Body of pancreas (tissue), 4 donors: ENCODE measurements around the gene ING5. TPM values are rescaled to one million over a fixed set of nuclear protein-coding genes. Genes with fewer than 3 reads are reported as not detected.
A peak's percentile ranks its signal among the peaks of the same experiment; 100 is the strongest.

Experiments used
- ATAC-seq: fragments of 150-250 bp; one replicate; pipeline ENCODE4 v1.9.1; 2016
- DNase-seq, 4 donors: peaks; one replicate each; pipeline ENCODE4 v3.0.0-alpha.2; 2019
- H3K27ac ChIP-seq, 4 donors: fragments of 200-600 bp; sonication (generic); 1 replicate in 3 of 4; 2 replicates in 1 of 4; pipeline versions ENCODE4 v1.5.1 to v1.6.1; 2016 to 2019; ENCODE audit warnings: mild to moderate bottlenecking in 1 of 4, mixed read lengths in 1 of 4, moderate library complexity in 1 of 4
- H3K27me3 ChIP-seq, 2 donors: fragments of 200-600 bp; sonication (generic); one replicate each; pipeline ENCODE4 v1.6.0; 2016; ENCODE audit warnings: mild to moderate bottlenecking in 1 of 2
- H3K36me3 ChIP-seq, 2 donors: fragments of 200-600 bp; sonication (generic); replicated peaks in 1 of 2; 2 replicates each; pipeline ENCODE4 v1.5.1; 2016; ENCODE audit warnings: low read depth in 2 of 2; ENCODE audit not compliant: insufficient read depth in 1 of 2
- H3K4me1 ChIP-seq: fragments of 200-600 bp; sonication (generic); one replicate; pipeline ENCODE4 v1.6.0; 2016
- H3K4me3 ChIP-seq, 2 donors: fragments of 200-600 bp; sonication (generic); 1 replicate in 1 of 2; 2 replicates in 1 of 2; pipeline ENCODE4 v1.5.1; 2016 to 2019
- H3K9me3 ChIP-seq, 3 donors: fragments of 200-600 bp; sonication (generic); 1 replicate in 2 of 3; 2 replicates in 1 of 3; pipeline ENCODE4 v1.5.1; 2016
- POLR2A ChIP-seq, 3 donors: fragments of 450-650 bp; IDR thresholded peaks; one replicate each; pipeline ENCODE4 v1.6.1; 2016; ENCODE audit warnings: antibody characterized with exemption in 3 of 3, mild to moderate bottlenecking in 2 of 3
- WGBS, 2 donors: methylation state at CpG; one replicate each; pipeline ENCODE4 v1.1.5; 2017; 5-methylcytosine and 5-hydroxymethylcytosine counted together
- intact Hi-C: fragments of 100-400 bp; cut with DNase I; formaldehyde crosslinking; loops from one replicate; pipeline ENCODE4 v1.15.1; 2023
- total RNA-seq, 2 donors: library from RNA; depleted of rRNA; stranded (reverse); fragments of >200 nt; gene quantifications; one replicate each; pipeline ENCODE4 v1.1.0, GENCODE V29; 2016
- TF ChIP-seq, protein P1 (sequence below), 7 experiments: fragments of 450-650 bp in 4 of 7; fragments of 200-600 bp in 3 of 7; sonication (generic) in 3 of 7; IDR thresholded peaks; one replicate each; pipeline ENCODE4 v1.5.1; 2016 to 2019; ENCODE audit warnings: antibody characterized with exemption in 7 of 7

ING5 gene
- total RNA-seq: 10 to 100 TPM; 28.5 to 89.0 TPM

DNA sequence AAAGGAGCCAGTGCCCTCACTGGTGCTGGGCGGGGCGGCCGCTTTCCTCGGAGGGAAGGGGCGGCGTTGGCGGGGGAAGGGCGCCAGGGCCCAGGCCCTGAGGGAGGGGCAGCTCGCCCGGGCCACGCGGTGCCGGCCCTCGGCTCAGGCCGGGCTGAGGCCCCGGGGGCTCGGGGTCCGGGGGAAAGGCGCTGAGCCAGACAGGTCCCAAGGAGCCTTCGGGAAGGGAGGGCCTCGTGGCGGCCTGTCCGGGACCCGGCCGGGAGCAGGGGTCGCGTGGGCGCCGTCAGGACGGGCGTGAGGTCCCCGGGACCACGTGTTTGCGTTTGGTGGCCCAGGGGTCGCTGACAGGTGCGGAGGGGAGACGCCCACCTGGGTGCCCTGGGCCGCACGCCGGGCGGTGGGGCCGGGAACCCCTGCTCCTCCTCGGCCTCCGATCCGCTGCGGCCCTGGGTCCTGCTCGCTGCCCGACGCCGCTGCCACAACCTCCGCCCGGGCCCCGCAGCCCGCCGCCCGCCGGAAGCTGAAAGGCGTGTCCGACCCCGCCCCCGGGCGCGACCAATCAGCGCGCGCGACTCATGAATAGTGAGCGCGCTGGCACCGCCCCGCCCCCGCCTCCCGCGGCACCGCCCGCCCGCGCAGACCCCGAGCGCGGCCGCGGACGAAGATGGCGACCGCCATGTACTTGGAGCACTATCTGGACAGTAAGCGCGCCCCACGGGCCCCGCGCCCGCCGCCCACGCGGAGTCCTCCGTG, at the start of gene ING5:
Gene ING5 (plus strand): TSS at position 641 of the 756 bp plus-strand sequence. CDS start 27 bp downstream, at position 668.
- DNase-seq (peak; percentile 98 to 99 (median 98)), ATAC-seq (peak; percentile 89)
- no peaks in the 10 kb centered on the region for H3K9me3 ChIP-seq
- H3K4me1 ChIP-seq: peaks cover 21% of the 10 kb centered on the region
- H3K27ac ChIP-seq: peak within 1 kb of the TSS; percentile 86 to 100 (median 98)
- peak; percentile 86 to 93 (median 88) for TF ChIP-seq POLR2A (IDR thresholded peaks at IDR 0.05)
- TF ChIP-seq, protein P1, sequence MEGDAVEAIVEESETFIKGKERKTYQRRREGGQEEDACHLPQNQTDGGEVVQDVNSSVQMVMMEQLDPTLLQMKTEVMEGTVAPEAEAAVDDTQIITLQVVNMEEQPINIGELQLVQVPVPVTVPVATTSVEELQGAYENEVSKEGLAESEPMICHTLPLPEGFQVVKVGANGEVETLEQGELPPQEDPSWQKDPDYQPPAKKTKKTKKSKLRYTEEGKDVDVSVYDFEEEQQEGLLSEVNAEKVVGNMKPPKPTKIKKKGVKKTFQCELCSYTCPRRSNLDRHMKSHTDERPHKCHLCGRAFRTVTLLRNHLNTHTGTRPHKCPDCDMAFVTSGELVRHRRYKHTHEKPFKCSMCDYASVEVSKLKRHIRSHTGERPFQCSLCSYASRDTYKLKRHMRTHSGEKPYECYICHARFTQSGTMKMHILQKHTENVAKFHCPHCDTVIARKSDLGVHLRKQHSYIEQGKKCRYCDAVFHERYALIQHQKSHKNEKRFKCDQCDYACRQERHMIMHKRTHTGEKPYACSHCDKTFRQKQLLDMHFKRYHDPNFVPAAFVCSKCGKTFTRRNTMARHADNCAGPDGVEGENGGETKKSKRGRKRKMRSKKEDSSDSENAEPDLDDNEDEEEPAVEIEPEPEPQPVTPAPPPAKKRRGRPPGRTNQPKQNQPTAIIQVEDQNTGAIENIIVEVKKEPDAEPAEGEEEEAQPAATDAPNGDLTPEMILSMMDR (IDR thresholded peaks at IDR 0.05): peak in 2 of 7 experiments; percentile 9 to 52
- H3K36me3 ChIP-seq: peaks cover 0 to 9% of the 10 kb centered on the region in 2 donors
- WGBS, 2 donors: 1% methylated on average over 85 of the region's 96 CpGs; no CpG with 5 or more reads in 1 of the 2 donors
- intact Hi-C loops: no loop called here
- H3K4me3 ChIP-seq: peak within 1 kb of the TSS; percentile 52 to 80
- H3K27me3 ChIP-seq: no peaks in the 10 kb centered on the region

DNA sequence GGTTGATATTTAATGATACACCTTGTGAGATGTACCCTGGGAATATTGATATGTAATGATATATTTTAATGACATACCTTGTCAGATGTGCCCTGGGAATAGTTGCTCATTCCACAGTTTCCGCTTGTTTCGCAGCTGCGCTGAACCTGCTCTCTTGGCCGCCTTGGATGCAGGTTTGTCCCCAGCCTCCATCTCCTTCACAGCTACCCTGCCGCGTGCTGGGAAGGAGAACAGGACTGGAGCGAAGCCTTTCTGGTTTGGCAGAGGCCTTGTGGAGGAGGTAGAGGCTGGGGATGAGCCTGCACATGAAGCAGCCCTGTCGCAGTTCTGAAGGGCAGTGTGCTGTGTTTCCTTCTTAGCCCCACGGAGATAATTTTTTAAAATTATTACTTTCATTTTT, 49.7 kb upstream of the ING5 start:
- DNase-seq: no peak
- 93% methylated on average over 9 of the region's 9 CpGs for WGBS, 2 donors
- peaks cover 4% of the 10 kb centered on the region for H3K4me1 ChIP-seq
- ATAC-seq: no peak
- no peaks in the 10 kb centered on the region for H3K27me3 ChIP-seq
- H3K27ac ChIP-seq: no peak overlapping the region
- intact Hi-C loops: no loop called here
- TF ChIP-seq, protein P1 (IDR thresholded peaks at IDR 0.05): no peak
- no peak for TF ChIP-seq POLR2A (IDR thresholded peaks at IDR 0.05)
- no peak overlapping the region for H3K4me3 ChIP-seq
- H3K36me3 ChIP-seq: peaks cover 9 to 12% of the 10 kb centered on the region in 2 donors
- no peaks in the 10 kb centered on the region for H3K9me3 ChIP-seq

DNA sequence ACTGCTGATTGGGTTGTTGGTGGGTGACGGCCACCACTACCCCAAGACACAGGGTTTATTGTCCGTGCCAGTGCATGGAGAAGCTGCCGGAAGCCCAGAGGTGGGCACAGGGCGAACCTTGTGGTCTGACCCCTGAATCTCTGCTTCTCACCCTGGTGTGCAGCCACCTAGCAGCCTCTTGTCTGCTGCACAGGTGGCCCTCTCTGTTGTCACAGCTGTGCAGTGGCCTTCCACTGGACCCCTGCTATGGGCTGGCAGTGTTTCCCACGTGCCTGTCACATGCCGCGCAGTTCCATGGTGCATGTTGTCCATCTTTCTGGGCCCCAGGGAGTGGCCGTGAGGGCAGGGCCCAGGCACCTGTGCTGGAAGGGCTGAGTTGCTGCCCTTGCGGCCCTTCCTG, 49.1 kb upstream of the ING5 start:
- TF ChIP-seq POLR2A (IDR thresholded peaks at IDR 0.05): no peak
- TF ChIP-seq, protein P1 (IDR thresholded peaks at IDR 0.05): no peak
- no peak overlapping the region for H3K27ac ChIP-seq
- ATAC-seq (no peak), DNase-seq (no peak)
- H3K36me3 ChIP-seq: peaks cover 9 to 12% of the 10 kb centered on the region in 2 donors
- no peak overlapping the region for H3K4me3 ChIP-seq
- intact Hi-C loops: no loop called here
- no peaks in the 10 kb centered on the region for H3K9me3 ChIP-seq
- peaks cover 4% of the 10 kb centered on the region for H3K4me1 ChIP-seq
- H3K27me3 ChIP-seq: no peaks in the 10 kb centered on the region
- 93 to 97% methylated on average over 3 to 9 of the region's 9 CpGs for WGBS, 2 donors

DNA sequence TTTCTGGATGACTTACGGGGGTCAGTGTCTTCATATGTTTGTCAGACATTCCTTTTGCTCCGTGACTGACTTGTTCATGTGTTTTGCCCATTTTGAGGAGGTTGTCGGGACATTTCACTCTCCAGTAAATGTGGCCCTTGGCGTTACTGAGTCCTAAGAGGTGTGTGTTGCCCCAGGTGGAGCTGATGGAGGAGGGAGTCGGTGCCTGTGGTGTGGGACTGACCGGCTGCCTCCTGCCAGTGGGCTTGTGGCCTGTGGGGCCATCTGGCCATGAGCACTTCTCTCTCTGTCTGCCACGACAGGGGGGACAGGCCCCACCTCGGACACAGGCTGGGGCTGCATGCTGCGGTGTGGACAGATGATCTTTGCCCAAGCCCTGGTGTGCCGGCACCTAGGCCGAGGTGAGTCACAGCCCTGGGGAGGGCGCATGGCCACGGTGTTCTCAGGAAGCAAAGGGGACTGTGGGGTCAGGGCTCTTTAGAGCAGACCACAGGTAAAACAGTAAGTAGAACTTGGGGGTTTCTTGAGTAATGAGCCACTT, 48.6 kb upstream of the ING5 start:
- ATAC-seq (no peak), DNase-seq (no peak)
- no peak overlapping the region for H3K27ac ChIP-seq
- H3K4me3 ChIP-seq: no peak overlapping the region
- H3K9me3 ChIP-seq: no peaks in the 10 kb centered on the region
- no peaks in the 10 kb centered on the region for H3K27me3 ChIP-seq
- H3K36me3 ChIP-seq: peaks cover 9 to 14% of the 10 kb centered on the region in 2 donors
- intact Hi-C loops: no loop called here
- 94 to 98% methylated on average over 9 to 11 of the region's 13 CpGs for WGBS, 2 donors
- H3K4me1 ChIP-seq: peaks cover 4% of the 10 kb centered on the region
- TF ChIP-seq, protein P1 (IDR thresholded peaks at IDR 0.05): no peak
- TF ChIP-seq POLR2A (IDR thresholded peaks at IDR 0.05): no peak
